Esophagus (tissue), 2 donors: Measurements from ENCODE around the gene CDH13. TPM values are rescaled to one million over a fixed set of nuclear protein-coding genes. Genes with fewer than 3 reads are reported as not detected.

Experiments
- H3K27ac ChIP-seq, 2 donors: one replicate each; pipeline ENCODE4 v1.5.1; 2013; ENCODE audit warnings: low read depth in 2 of 2, mild to moderate bottlenecking in 2 of 2, inconsistent platforms in 1 of 2, low read length in 1 of 2, moderate library complexity in 1 of 2
- H3K27me3 ChIP-seq, 2 donors: one replicate each; pipeline ENCODE4 v1.6.1; 2013; ENCODE audit warnings: low read length in 2 of 2, control low read depth in 1 of 2, mild to moderate bottlenecking in 1 of 2; ENCODE audit not compliant: insufficient read depth in 2 of 2, control insufficient read depth in 1 of 2
- H3K36me3 ChIP-seq, 2 donors: one replicate each; pipeline ENCODE4 v1.6.1; 2013; ENCODE audit warnings: low read length in 1 of 2; ENCODE audit not compliant: control insufficient read depth in 2 of 2, insufficient read depth in 2 of 2
- H3K4me1 ChIP-seq, 2 donors: one replicate each; pipeline ENCODE4 v1.6.1; 2013; ENCODE audit warnings: low read length in 1 of 2; ENCODE audit not compliant: control insufficient read depth in 2 of 2, insufficient read depth in 2 of 2
- H3K4me3 ChIP-seq, 2 donors: one replicate each; pipeline ENCODE4 v1.5.1; 2013; ENCODE audit warnings: low read length in 2 of 2, mild to moderate bottlenecking in 2 of 2, low read depth in 1 of 2, moderate library complexity in 1 of 2
- H3K9me3 ChIP-seq, 2 donors: one replicate each; pipeline ENCODE4 v1.6.1; 2013; ENCODE audit warnings: mild to moderate bottlenecking in 2 of 2, low read depth in 1 of 2, low read length in 1 of 2, moderate library complexity in 1 of 2; ENCODE audit not compliant: control insufficient read depth in 2 of 2, insufficient read depth in 1 of 2
- WGBS, 2 donors: extraction: QIAGEN DNeasy Blood & Tissue Kit; methylation state at CpG; one replicate each; pipeline ENCODE4 v1.1.7; 2013; 5-methylcytosine and 5-hydroxymethylcytosine counted together
- polyA plus RNA-seq, 2 donors: library from polyadenylated mRNA; stranded (reverse); fragments of 200-250 nt; gene quantifications; one replicate each; pipeline ENCODE4 v1.2.3, GENCODE V29; 2013
- donor health status: healthy with polysubstance abuse.
- donor health status: Bipolar disorder and iron deficiency.

Gene CDH13
- polyA plus RNA-seq, 2 donors = 1.3 to 4.3 TPM

GRCh38 chr16:83554096-83554495 lies 927.3 kb downstream of the CDH13 start:
- H3K27ac ChIP-seq = no peak overlapping the region
- H3K9me3 ChIP-seq = no peaks in the 10 kb centered on the region
- H3K27me3 ChIP-seq = no peaks in the 10 kb centered on the region
- no peak overlapping the region for H3K4me3 ChIP-seq
- WGBS, 2 donors = 47 to 67% methylated on average over 3 of the region's 3 CpGs
- H3K36me3 ChIP-seq = no peaks in the 10 kb centered on the region
- peaks cover 0 to 2% of the 10 kb centered on the region in 2 donors for H3K4me1 ChIP-seq

GRCh38 chr16:83554540-83554939 lies 927.8 kb downstream of the CDH13 start:
- Histone ChIP-seq H3K36me3 (no peaks in the 10 kb centered on the region), H3K9me3 (no peaks in the 10 kb centered on the region), H3K4me1 (peaks cover 0 to 2% of the 10 kb centered on the region in 2 donors), H3K27me3 (no peaks in the 10 kb centered on the region), H3K27ac (no peak overlapping the region), H3K4me3 (no peak overlapping the region)
- WGBS, 2 donors = 93 to 100% methylated on average over 1 of the region's 1 CpG

GRCh38 chr16:83561876-83562275 lies 935.1 kb downstream of the CDH13 start:
- Histone ChIP-seq H3K27ac (no peak overlapping the region), H3K4me1 (no peaks in the 10 kb centered on the region), H3K9me3 (no peaks in the 10 kb centered on the region), H3K27me3 (no peaks in the 10 kb centered on the region), H3K36me3 (no peaks in the 10 kb centered on the region), H3K4me3 (no peak overlapping the region)
- 88 to 89% methylated on average over 2 of the region's 2 CpGs for WGBS, 2 donors

- WGBS, 2 donors = 50 to 59% methylated on average over 7 of the region's 7 CpGs
- peaks cover 0 to 3% of the 10 kb centered on the region in 2 donors for H3K9me3 ChIP-seq
- no peaks in the 10 kb centered on the region for H3K27me3 ChIP-seq
- no peaks in the 10 kb centered on the region for H3K4me1 ChIP-seq
- no peak overlapping the region for H3K27ac ChIP-seq
- H3K4me3 ChIP-seq = no peak overlapping the region
- no peaks in the 10 kb centered on the region for H3K36me3 ChIP-seq
Observed at GRCh38 chr16:83568345-83568744, 941.6 kb downstream of the CDH13 start.

GRCh38 chr16:83574388-83574787 lies 947.6 kb downstream of the CDH13 start:
- H3K36me3 ChIP-seq = no peaks in the 10 kb centered on the region
- H3K4me3 ChIP-seq = no peak overlapping the region
- peaks cover 3 to 4% of the 10 kb centered on the region in 2 donors for H3K9me3 ChIP-seq
- H3K27ac ChIP-seq = no peak overlapping the region
- 72 to 77% methylated on average over 6 of the region's 6 CpGs for WGBS, 2 donors
- H3K27me3 ChIP-seq = no peaks in the 10 kb centered on the region
- no peaks in the 10 kb centered on the region for H3K4me1 ChIP-seq

GRCh38 chr16:83577078-83577745 lies 950.4 kb downstream of the CDH13 start:
- Histone ChIP-seq H3K4me1 (no peaks in the 10 kb centered on the region), H3K27me3 (no peaks in the 10 kb centered on the region), H3K9me3 (peaks cover 0 to 7% of the 10 kb centered on the region in 2 donors), H3K27ac (no peak overlapping the region), H3K4me3 (no peak overlapping the region), H3K36me3 (no peaks in the 10 kb centered on the region)
- 86 to 91% methylated on average over 7 of the region's 7 CpGs for WGBS, 2 donors

- Histone ChIP-seq H3K4me1 (no peaks in the 10 kb centered on the region), H3K9me3 (peaks cover 0 to 7% of the 10 kb centered on the region in 2 donors), H3K4me3 (no peak overlapping the region), H3K27me3 (no peaks in the 10 kb centered on the region), H3K36me3 (no peaks in the 10 kb centered on the region), H3K27ac (no peak overlapping the region)
- 78 to 94% methylated on average over 7 of the region's 7 CpGs for WGBS, 2 donors
Observed at GRCh38 chr16:83578171-83578570, 951.4 kb downstream of the CDH13 start.

- Histone ChIP-seq H3K27ac (no peak overlapping the region), H3K27me3 (no peaks in the 10 kb centered on the region), H3K4me1 (no peaks in the 10 kb centered on the region), H3K4me3 (no peak overlapping the region), H3K9me3 (peaks cover 0 to 7% of the 10 kb centered on the region in 2 donors), H3K36me3 (no peaks in the 10 kb centered on the region)
- 56 to 71% methylated on average over 1 of the region's 1 CpG for WGBS, 2 donors
Observed at GRCh38 chr16:83579027-83579426, 952.3 kb downstream of the CDH13 start.

- Histone ChIP-seq H3K4me3 (no peak overlapping the region), H3K27me3 (no peaks in the 10 kb centered on the region), H3K9me3 (peaks cover 0 to 7% of the 10 kb centered on the region in 2 donors), H3K4me1 (no peaks in the 10 kb centered on the region), H3K27ac (no peak overlapping the region), H3K36me3 (no peaks in the 10 kb centered on the region)
- 59 to 63% methylated on average over 3 of the region's 3 CpGs for WGBS, 2 donors
Observed at GRCh38 chr16:83579436-83579835, 952.7 kb downstream of the CDH13 start.

GRCh38 chr16:83581082-83581481 lies 954.3 kb downstream of the CDH13 start:
- WGBS, 2 donors = 45 to 63% methylated on average over 2 of the region's 2 CpGs

More at GRCh38 chr16:83581082-83581481, 954.3 kb downstream of the CDH13 start:
- Histone ChIP-seq H3K27me3 (no peaks in the 10 kb centered on the region), H3K9me3 (peaks cover 0 to 2% of the 10 kb centered on the region in 2 donors), H3K4me3 (no peak overlapping the region), H3K27ac (no peak overlapping the region), H3K4me1 (peaks cover 0 to 2% of the 10 kb centered on the region in 2 donors), H3K36me3 (no peaks in the 10 kb centered on the region)
